Left lung (tissue), 10 donors: ENCODE data around the gene FKBP10. TPM values are rescaled to one million over a fixed set of nuclear protein-coding genes. Genes with fewer than 3 reads are reported as not detected.
A peak's percentile ranks its signal among the peaks of the same experiment; 100 is the strongest.

ENCODE experiments used
- ATAC-seq: fragments of 200-7000 bp; cut with Tn5 transposase; one replicate; pipeline ENCODE4 v1.9.1; 2020; ENCODE audit warnings: moderate library complexity
- DNase-seq, 4 donors: peaks; one replicate each; pipeline ENCODE4 v3.0.0-alpha.2; 2013 to 2020
- H3K27ac ChIP-seq, 2 donors: fragments of 200-600 bp; sonication (generic) in 1 of 2; one replicate each; pipeline versions ENCODE4 v1.5.0 to v1.8.0; 2020 to 2021
- H3K27me3 ChIP-seq, 2 donors: fragments of 200-600 bp; sonication (generic) in 1 of 2; one replicate each; pipeline versions ENCODE4 v1.5.0 to v1.8.0; 2020 to 2021
- H3K36me3 ChIP-seq, 2 donors: fragments of 200-600 bp; sonication (generic) in 1 of 2; one replicate each; pipeline versions ENCODE4 v1.5.0 to v1.8.0; 2020 to 2021
- H3K4me1 ChIP-seq, 2 donors: fragments of 200-600 bp; one replicate each; pipeline ENCODE4 v1.8.0; 2021
- H3K4me3 ChIP-seq, 2 donors: fragments of 200-600 bp; sonication (generic) in 1 of 2; one replicate each; pipeline versions ENCODE4 v1.5.0 to v1.8.0; 2020 to 2021; ENCODE audit warnings: mild to moderate bottlenecking in 1 of 2
- H3K9me3 ChIP-seq, 2 donors: fragments of 200-600 bp; sonication (generic) in 1 of 2; one replicate each; pipeline versions ENCODE4 v1.5.0 to v1.8.0; 2020 to 2021
- CTCF ChIP-seq, 2 donors: fragments of 200-600 bp; sonication (generic) in 1 of 2; IDR thresholded peaks; one replicate each; pipeline versions ENCODE4 v1.5.0 to v1.8.0; 2021; ENCODE audit warnings: antibody characterized with exemption in 2 of 2
- intact Hi-C, 2 donors: fragments of 100-400 bp; cut with DNase I; formaldehyde crosslinking; loops; one replicate each; pipeline versions ENCODE4 v1.11.2 to v1.14.2; 2022
- polyA plus RNA-seq, 6 donors: library from polyadenylated mRNA; unstranded; fragments of 120-200 nt; gene quantifications; one replicate each; pipeline ENCODE4 v1.2.1, GENCODE V29; 2013; ENCODE audit not compliant: insufficient read length in 6 of 6
- total RNA-seq, 2 donors: library from RNA; stranded (reverse); fragmentation: NEBNext Ultra II Directional; extraction: Animal tissue kit (Norgen Biotek cat#: 25700); gene quantifications; one replicate each; pipeline ENCODE4 v1.2.1, GENCODE V29; 2021
- donor health status: DM: no; HTN: yes; CAD: no.
- donor health status: DM: no; HTN: no; CAD: no.

FKBP10 gene
- total and polyA plus RNA-seq, 8 donors, result 82.1 to 169 (median 141) TPM

GRCh38 chr17:41794540-41794975 lies 18.2 kb upstream of the FKBP10 start:
- intact Hi-C loops, result no loop called here
- Histone ChIP-seq H3K4me1 (peaks cover 15 to 16% of the 10 kb centered on the region in 2 donors), H3K27ac (no peak overlapping the region), H3K27me3 (no peaks in the 10 kb centered on the region), H3K4me3 (no peak overlapping the region), H3K36me3 (no peaks in the 10 kb centered on the region), H3K9me3 (no peaks in the 10 kb centered on the region)
- no peak for TF ChIP-seq CTCF (IDR thresholded peaks at IDR 0.05)
- no peak for ATAC-seq
- DNase-seq, result no peak

GRCh38 chr17:41796121-41796895 lies 16.5 kb upstream of the FKBP10 start:
- H3K4me1 ChIP-seq, result peaks cover 20 to 23% of the 10 kb centered on the region in 2 donors
- intact Hi-C loops, result no loop called here
- H3K9me3 ChIP-seq, result no peaks in the 10 kb centered on the region
- no peak overlapping the region for H3K4me3 ChIP-seq
- H3K27me3 ChIP-seq, result no peaks in the 10 kb centered on the region
- no peak for ATAC-seq
- no peak for TF ChIP-seq CTCF (IDR thresholded peaks at IDR 0.05)
- no peak overlapping the region for H3K27ac ChIP-seq
- DNase-seq, result no peak
- H3K36me3 ChIP-seq, result no peaks in the 10 kb centered on the region

- intact Hi-C loops, result no loop called here
- TF ChIP-seq CTCF (IDR thresholded peaks at IDR 0.05), result no peak
- no peak overlapping the region for H3K4me3 ChIP-seq
- H3K4me1 ChIP-seq, result peaks cover 23 to 24% of the 10 kb centered on the region in 2 donors
- ATAC-seq (no peak), DNase-seq (no peak)
- H3K27me3 ChIP-seq, result no peaks in the 10 kb centered on the region
- no peaks in the 10 kb centered on the region for H3K9me3 ChIP-seq
- no peak overlapping the region for H3K27ac ChIP-seq
- H3K36me3 ChIP-seq, result no peaks in the 10 kb centered on the region
These were observed 15.4 kb upstream of the FKBP10 start for GRCh38 chr17:41797377-41797776.

GRCh38 chr17:41799366-41799765 lies 13.4 kb upstream of the FKBP10 start:
- H3K4me3 ChIP-seq, result no peak overlapping the region
- no peak for TF ChIP-seq CTCF (IDR thresholded peaks at IDR 0.05)
- DNase-seq, result no peak
- no peak overlapping the region for H3K27ac ChIP-seq
- no peak for ATAC-seq
- no peaks in the 10 kb centered on the region for H3K27me3 ChIP-seq
- H3K36me3 ChIP-seq, result no peaks in the 10 kb centered on the region
- intact Hi-C loops, result no loop called here
- peaks cover 9 to 10% of the 10 kb centered on the region in 2 donors for H3K4me1 ChIP-seq
- H3K9me3 ChIP-seq, result no peaks in the 10 kb centered on the region

GRCh38 chr17:41800601-41801373 lies 12.0 kb upstream of the FKBP10 start:
- no peaks in the 10 kb centered on the region for H3K27me3 ChIP-seq
- intact Hi-C loops, result loop anchor here (2.0 to 10.0 kb wide), 2 partner anchors 62 to 66 kb away; partner anchors contain the start of gene HAP1 (in 1 of the 2)
- H3K9me3 ChIP-seq, result no peaks in the 10 kb centered on the region
- peak; percentile 85 for ATAC-seq
- H3K4me3 ChIP-seq, result no peak overlapping the region
- H3K27ac ChIP-seq, result no peak overlapping the region
- DNase-seq, result peak in 3 of 4 donors; percentile 67 to 85 (median 75)
- H3K36me3 ChIP-seq, result no peaks in the 10 kb centered on the region
- no peak for TF ChIP-seq CTCF (IDR thresholded peaks at IDR 0.05)
- peaks cover 9 to 10% of the 10 kb centered on the region in 2 donors for H3K4me1 ChIP-seq
